NCI-H446 treated with DMSO at 0.1 percent for 48 hours (cell line): Measurements from ENCODE around the gene ZNF784.
A peak's percentile ranks its signal among the peaks of the same experiment; 100 is the strongest.

ENCODE experiments used
- DNase-seq: peaks from one replicate; lab custom pipeline; 2025; lab: John Stamatoyannopoulos, UW

The ZNF784 gene

GRCh38 chr19:55624109-55625003 is at the start of gene ZNF784:
Gene ZNF784 (minus strand): TSS chr19:55624566. CDS start chr19:55624561, 5 bp downstream.
- DNase-seq = peak; percentile 84

- no peak for DNase-seq
Measured at GRCh38 chr19:55673889-55674288, 49.5 kb upstream of the ZNF784 start.

GRCh38 chr19:55673465-55673864 is 49.1 kb upstream of the ZNF784 start:
- DNase-seq = no peak

GRCh38 chr19:55672418-55672817 is 48.1 kb upstream of the ZNF784 start:
- no peak for DNase-seq

GRCh38 chr19:55671054-55671378 is 46.6 kb upstream of the ZNF784 start:
- no peak for DNase-seq

GRCh38 chr19:55670280-55671053 is 46.1 kb upstream of the ZNF784 start:
- DNase-seq = no peak

- no peak for DNase-seq
Measured at GRCh38 chr19:55669418-55670279, 45.3 kb upstream of the ZNF784 start.

- DNase-seq = no peak
Measured at GRCh38 chr19:55668603-55669348, 44.4 kb upstream of the ZNF784 start.

- DNase-seq = no peak
Measured at GRCh38 chr19:55667958-55668357, 43.6 kb upstream of the ZNF784 start.

GRCh38 chr19:55667511-55667910 is 43.1 kb upstream of the ZNF784 start:
- DNase-seq = no peak

- no peak for DNase-seq
Measured at GRCh38 chr19:55667006-55667381, 42.6 kb upstream of the ZNF784 start.

- no peak for DNase-seq
Measured at GRCh38 chr19:55666343-55667005, 42.1 kb upstream of the ZNF784 start.

- DNase-seq = no peak
Measured at GRCh38 chr19:55663846-55664536, 39.6 kb upstream of the ZNF784 start.

GRCh38 chr19:55661826-55662225 is 37.5 kb upstream of the ZNF784 start:
- no peak for DNase-seq

- no peak for DNase-seq
Measured at GRCh38 chr19:55660991-55661390, 36.6 kb upstream of the ZNF784 start.

- DNase-seq = no peak
Measured at GRCh38 chr19:55660404-55660803, 36.0 kb upstream of the ZNF784 start.

- no peak for DNase-seq
Measured at GRCh38 chr19:55659822-55660221, 35.5 kb upstream of the ZNF784 start.

GRCh38 chr19:55658846-55659459 is 34.6 kb upstream of the ZNF784 start:
- no peak for DNase-seq

GRCh38 chr19:55656988-55657747 is 32.8 kb upstream of the ZNF784 start:
- DNase-seq = no peak
